Fibroblast of the aortic adventitia (primary cell): ENCODE measurements around the gene C1orf210. TPM values are rescaled to one million over a fixed set of nuclear protein-coding genes. Genes with fewer than 3 reads are reported as not detected.

ENCODE experiments used
- DNase-seq: peaks from one replicate; pipeline ENCODE4 v3.0.0-alpha.2; 2010; ENCODE audit warnings: low read depth
- H3K4me3 ChIP-seq: 2 replicates; pipeline ENCODE4 v1.5.1; 2011; ENCODE audit warnings: low read depth, mild to moderate bottlenecking, control low read depth, low read length, moderate library complexity
- total RNA-seq: library from RNA; depleted of rRNA; stranded (reverse); fragments of >200 nt; gene quantifications from 2 replicates; pipeline ENCODE4 v1.2.3, GENCODE V29; 2012; ENCODE audit warnings: low replicate concordance
- TF ChIP-seq, protein P1 (sequence below): IDR thresholded peaks from 2 replicates; pipeline ENCODE4 v1.5.1; 2011; ENCODE audit warnings: mild to moderate bottlenecking, low read length, control low read depth, inconsistent platforms; ENCODE audit not compliant: insufficient read depth

C1orf210 gene
- total RNA-seq, 1 donor, result not detected

DNA sequence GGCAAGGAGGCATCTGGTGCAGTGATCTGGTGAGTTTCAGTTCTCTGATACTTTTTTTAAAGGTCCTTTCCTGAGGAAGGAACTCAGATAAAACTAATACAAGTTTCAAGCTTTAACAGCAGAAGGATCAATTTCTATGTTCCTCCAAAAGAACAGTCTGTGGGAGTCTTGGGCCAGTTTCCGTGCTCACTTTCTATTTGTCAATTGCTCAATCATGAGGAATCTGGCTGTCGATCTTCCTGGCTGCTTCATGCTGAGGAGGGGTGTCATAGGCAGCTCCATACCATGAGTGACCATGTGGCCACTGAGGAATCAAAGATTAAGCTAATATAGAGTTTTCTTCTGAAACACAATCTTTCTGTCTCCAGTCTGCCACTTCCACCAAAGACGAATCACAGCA is 27.0 kb downstream of the C1orf210 start:
- no peak for DNase-seq
- no peak overlapping the region for H3K4me3 ChIP-seq
- TF ChIP-seq, protein P1, sequence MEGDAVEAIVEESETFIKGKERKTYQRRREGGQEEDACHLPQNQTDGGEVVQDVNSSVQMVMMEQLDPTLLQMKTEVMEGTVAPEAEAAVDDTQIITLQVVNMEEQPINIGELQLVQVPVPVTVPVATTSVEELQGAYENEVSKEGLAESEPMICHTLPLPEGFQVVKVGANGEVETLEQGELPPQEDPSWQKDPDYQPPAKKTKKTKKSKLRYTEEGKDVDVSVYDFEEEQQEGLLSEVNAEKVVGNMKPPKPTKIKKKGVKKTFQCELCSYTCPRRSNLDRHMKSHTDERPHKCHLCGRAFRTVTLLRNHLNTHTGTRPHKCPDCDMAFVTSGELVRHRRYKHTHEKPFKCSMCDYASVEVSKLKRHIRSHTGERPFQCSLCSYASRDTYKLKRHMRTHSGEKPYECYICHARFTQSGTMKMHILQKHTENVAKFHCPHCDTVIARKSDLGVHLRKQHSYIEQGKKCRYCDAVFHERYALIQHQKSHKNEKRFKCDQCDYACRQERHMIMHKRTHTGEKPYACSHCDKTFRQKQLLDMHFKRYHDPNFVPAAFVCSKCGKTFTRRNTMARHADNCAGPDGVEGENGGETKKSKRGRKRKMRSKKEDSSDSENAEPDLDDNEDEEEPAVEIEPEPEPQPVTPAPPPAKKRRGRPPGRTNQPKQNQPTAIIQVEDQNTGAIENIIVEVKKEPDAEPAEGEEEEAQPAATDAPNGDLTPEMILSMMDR, result no peak

GRCh38 chr1:43256675-43257570 is 28.5 kb downstream of the C1orf210 start:
- H3K4me3 ChIP-seq, result no peak overlapping the region
- TF ChIP-seq, protein P1, result no peak
- DNase-seq, result no peak

DNA sequence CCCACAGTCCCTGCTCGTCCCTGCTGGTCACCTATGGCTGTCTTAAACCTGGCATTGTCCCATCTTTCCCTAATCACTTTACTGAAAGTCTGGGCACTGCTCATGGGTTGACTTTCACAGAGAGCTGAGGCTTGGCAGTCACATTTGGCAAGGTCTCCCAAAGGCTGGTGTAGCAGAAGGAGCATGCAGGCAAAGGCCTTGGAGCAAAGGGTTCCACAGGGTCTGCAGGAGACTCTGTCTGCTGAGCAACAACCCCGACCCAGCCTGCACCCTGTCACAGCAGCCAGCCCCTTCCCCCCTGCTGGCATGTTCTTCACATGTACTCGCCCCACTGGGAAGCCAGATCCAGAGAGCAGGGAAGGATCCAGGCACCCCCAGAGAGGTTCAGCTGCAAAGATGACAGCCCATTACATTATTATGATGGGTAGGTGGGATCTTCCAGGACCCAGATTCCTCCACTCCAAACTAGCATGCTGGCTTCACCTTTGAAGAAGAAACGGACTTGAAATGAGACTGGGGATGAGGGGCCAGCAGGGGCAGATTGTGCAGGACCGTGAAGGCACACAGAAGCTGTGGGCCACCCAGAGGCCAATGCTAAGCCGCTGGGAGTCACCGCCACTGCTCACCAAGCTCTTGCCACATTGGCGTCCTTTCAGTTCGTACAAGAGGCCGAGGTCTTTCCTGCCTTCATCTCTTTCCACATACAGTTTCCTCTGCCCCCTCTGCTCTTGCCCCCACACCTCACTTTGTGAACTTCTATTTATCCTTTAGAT is 29.8 kb downstream of the C1orf210 start:
- H3K4me3 ChIP-seq, result no peak overlapping the region
- no peak for DNase-seq
- TF ChIP-seq, protein P1, result no peak

GRCh38 chr1:43253876-43254275 is 31.5 kb downstream of the C1orf210 start:
- TF ChIP-seq, protein P1, result no peak
- no peak for DNase-seq
- no peak overlapping the region for H3K4me3 ChIP-seq

DNA sequence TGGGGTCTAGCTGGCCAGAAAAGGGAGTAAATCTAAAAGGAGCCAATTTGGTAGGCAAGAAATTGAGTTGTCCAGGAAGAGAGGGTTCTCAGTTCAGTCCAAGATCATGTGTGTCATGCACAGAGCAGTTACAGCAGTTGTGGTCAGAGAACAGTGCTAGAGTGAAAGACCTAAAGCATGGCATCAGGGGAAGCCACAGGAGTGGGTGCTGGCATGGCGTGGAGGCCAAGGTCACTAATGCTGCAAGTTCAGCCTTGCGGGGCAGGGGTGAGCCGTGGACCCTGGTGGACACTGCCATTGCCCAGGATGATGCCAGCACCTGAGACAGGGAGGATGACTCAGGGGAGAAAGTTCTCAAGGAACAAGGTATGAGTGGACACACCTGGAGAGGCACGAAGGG is 32.2 kb downstream of the C1orf210 start:
- DNase-seq, result no peak
- TF ChIP-seq, protein P1, result no peak

GRCh38 chr1:43252225-43252624 is 33.2 kb downstream of the C1orf210 start:
- no peak for DNase-seq
- no peak overlapping the region for H3K4me3 ChIP-seq
- TF ChIP-seq, protein P1, result no peak

More for the DNA sequence above, 32.2 kb downstream of the C1orf210 start:
- no peak overlapping the region for H3K4me3 ChIP-seq
